HG03060 (cell line): ENCODE results near the gene PDP2.
"Not testable (repeated sequence)": the region's sequence is repeated elsewhere in the genome, so short reads cannot be mapped to it uniquely, and the experiment has no call there.

ENCODE experiments used
- ATAC-seq: cut with Tn5 transposase; IDR thresholded peaks from one replicate; pipeline ENCODE4 v1.9.1; 2021; ENCODE audit warnings: low read depth, moderate number of reproducible peaks; ENCODE audit not compliant: unreplicated experiment

The PDP2 gene

GRCh38 chr16:66932076-66932475 lies 51.8 kb downstream of the PDP2 start:
- no peak for ATAC-seq

- ATAC-seq, result peak; percentile 7
These were observed 53.4 kb downstream of the PDP2 start for GRCh38 chr16:66933776-66934137.

GRCh38 chr16:66934138-66934838 lies 54.0 kb downstream of the PDP2 start, which contains the start of gene CIAO2B:
CIAO2B (minus strand) TSS chr16:66934402; CDS start chr16:66934364, 38 bp downstream.
- peak; percentile 53 for ATAC-seq

GRCh38 chr16:66934839-66935313 lies 54.6 kb downstream of the PDP2 start:
- ATAC-seq, result not testable (repeated sequence)

- ATAC-seq, result no peak
These were observed 55.1 kb downstream of the PDP2 start, which contains the start of gene CES2 for GRCh38 chr16:66935314-66936011. CES2 (plus strand) TSS chr16:66935516; CDS start chr16:66935636, 120 bp downstream.

- no peak for ATAC-seq
These were observed 56.1 kb downstream of the PDP2 start for GRCh38 chr16:66936462-66936861.

- ATAC-seq, result no peak
These were observed 56.7 kb downstream of the PDP2 start for GRCh38 chr16:66936889-66937554.

GRCh38 chr16:66937725-66938337 lies 57.5 kb downstream of the PDP2 start:
- ATAC-seq, result no peak

- ATAC-seq, result no peak
These were observed 59.1 kb downstream of the PDP2 start for GRCh38 chr16:66939366-66939765.

GRCh38 chr16:66940236-66940635 lies 59.9 kb downstream of the PDP2 start:
- no peak for ATAC-seq
